T-helper 17 cell (primary cell): ENCODE measurements around the gene PPP1R17. TPM values are rescaled to one million over a fixed set of nuclear protein-coding genes. Genes with fewer than 3 reads are reported as not detected.

Source experiments
- ATAC-seq: fragments of 150-1000 bp; cut with Tn5 transposase; 2 replicates; pipeline ENCODE4 v1.10.0; 2021; ENCODE audit warnings: mild to moderate bottlenecking, moderate library complexity
- DNase-seq, 3 donors: peaks; one replicate each; pipeline versions ENCODE4 v3.0.0 to v3.0.0-alpha.2; 2020 to 2021
- H3K9me3 ChIP-seq: one replicate; pipeline ENCODE4 v1.7.0; 2013; ENCODE audit warnings: low read length, mild to moderate bottlenecking; ENCODE audit not compliant: control insufficient read depth, poor library complexity, severe bottlenecking
- H3K27ac Mint-ChIP-seq: one replicate; pipeline ENCODE4 v1.8.0; 2022; ENCODE audit warnings: mild to moderate bottlenecking, moderate library complexity, mixed read lengths
- H3K27me3 Mint-ChIP-seq: one replicate; pipeline ENCODE4 v1.8.0; 2022; ENCODE audit warnings: mixed read lengths
- H3K36me3 Mint-ChIP-seq: one replicate; pipeline ENCODE4 v1.8.0; 2022; ENCODE audit warnings: low read depth, mixed read lengths
- H3K4me1 Mint-ChIP-seq: one replicate; pipeline ENCODE4 v1.8.0; 2022; ENCODE audit warnings: mild to moderate bottlenecking, mixed read lengths
- H3K4me3 Mint-ChIP-seq: one replicate; pipeline ENCODE4 v1.8.0; 2022; ENCODE audit warnings: mild to moderate bottlenecking, moderate library complexity, mixed read lengths
- total RNA-seq, 4 donors: library from RNA in 2 of 4; stranded (reverse) in 2 of 4; gene quantifications; one replicate each; pipeline ENCODE4 v1.2.3 and lab custom pipeline; 2022 to 2026

Gene PPP1R17
- total RNA-seq, 2 donors from 2014 or later = not detected

DNA sequence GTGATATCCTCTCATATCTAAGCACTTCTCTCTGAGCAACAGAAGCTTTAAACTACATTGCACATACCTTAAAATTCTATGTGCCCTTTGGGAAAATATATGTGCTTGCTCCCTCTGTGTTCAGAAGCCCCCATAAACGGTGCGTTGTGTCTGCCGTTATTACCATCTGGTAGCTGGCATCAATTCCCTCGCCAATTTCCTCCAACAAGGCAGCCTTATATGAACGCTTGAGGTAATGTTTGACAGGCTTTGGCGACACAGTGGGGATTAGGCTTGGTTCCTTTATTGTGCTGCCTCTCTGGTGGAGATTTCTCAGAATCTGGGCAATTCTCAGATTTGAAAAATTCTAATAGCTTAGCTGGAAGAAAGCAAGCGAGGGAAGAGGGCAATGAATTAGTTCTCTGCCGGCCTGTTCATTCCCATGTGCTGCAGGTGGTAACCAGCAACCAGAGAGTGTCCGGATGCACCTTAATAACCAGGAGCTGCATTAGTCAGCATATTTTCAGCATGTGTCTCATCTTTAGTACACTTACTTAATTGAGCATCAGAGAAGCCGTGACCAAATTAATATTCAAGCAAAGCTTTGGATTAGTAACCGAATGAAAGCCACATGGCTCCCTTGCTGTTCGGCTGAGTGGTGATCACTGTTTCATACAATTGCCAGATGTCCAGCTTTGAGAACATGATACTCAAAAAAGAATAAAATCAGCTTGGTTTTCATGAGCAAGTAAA lies 7.3 kb upstream of the PPP1R17 start:
- DNase-seq (no peak), ATAC-seq (no peak)
- H3K36me3 Mint-ChIP-seq = no peaks in the 10 kb centered on the region
- no peaks in the 10 kb centered on the region for H3K27me3 Mint-ChIP-seq
- H3K4me1 Mint-ChIP-seq = no peaks in the 10 kb centered on the region
- H3K9me3 ChIP-seq = no peaks in the 10 kb centered on the region
- no peak overlapping the region for H3K27ac Mint-ChIP-seq
- H3K4me3 Mint-ChIP-seq = no peak overlapping the region

DNA sequence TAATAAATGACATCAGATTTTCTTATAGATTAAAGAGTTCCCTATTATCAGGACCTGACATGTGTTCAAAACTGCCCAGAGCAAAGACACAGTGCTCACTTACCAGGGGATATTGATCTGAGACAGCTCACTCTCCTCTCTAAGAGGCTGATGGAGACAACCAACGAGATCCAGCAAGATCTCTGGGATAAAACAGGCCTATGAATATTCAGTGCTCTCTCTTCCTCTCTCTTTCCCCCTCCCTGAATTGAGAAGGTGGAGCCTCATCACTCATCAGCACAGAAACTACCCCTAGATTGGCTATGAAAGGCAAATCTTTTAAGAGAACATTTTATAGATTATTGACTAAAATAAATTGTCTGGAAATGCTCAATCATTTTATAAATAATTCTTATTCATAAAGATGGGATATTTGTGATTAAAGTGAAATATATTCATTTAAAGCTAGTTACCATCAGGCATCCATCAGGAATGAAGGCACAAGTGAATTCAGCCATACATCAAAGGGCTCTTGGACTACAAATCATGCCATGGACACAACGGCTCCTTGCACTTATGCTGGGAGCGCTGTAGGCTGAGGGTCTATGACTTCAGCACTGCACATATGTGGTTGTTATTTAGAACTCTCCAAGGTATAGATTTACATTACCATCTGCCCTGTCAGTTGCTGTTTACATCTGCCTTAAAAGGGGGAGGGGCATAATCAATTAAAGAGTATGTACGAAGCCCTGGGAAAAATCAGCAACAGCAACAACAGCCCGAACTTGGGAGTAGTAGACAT lies 3.4 kb upstream of the PPP1R17 start:
- Mint-ChIP-seq H3K27ac (no peak overlapping the region), H3K36me3 (no peaks in the 10 kb centered on the region), H3K4me3 (no peak overlapping the region), H3K4me1 (no peaks in the 10 kb centered on the region), H3K27me3 (no peaks in the 10 kb centered on the region)
- DNase-seq (no peak), ATAC-seq (no peak)
- no peaks in the 10 kb centered on the region for H3K9me3 ChIP-seq

DNA sequence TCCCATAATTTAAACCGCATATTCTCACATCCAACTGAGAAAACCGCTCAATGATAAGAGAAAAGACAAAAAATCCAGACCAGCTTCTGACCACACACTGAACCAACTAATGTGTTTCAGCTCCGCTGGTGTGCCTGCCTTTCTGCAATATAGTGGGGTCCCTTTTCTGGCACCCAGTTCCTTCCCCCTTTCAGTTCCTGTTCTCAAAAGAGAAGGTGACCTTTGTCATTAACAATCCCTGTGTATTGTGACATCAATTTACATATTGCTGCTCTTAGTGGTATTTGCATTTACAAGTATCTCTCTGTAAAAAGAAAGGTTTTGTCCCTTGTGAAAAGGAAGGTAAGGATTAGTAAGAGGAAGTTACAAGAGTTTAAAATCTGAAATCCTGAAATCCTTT lies 1.4 kb downstream of the PPP1R17 start:
- H3K27me3 Mint-ChIP-seq = no peaks in the 10 kb centered on the region
- H3K9me3 ChIP-seq = no peaks in the 10 kb centered on the region
- H3K4me1 Mint-ChIP-seq = no peaks in the 10 kb centered on the region
- ATAC-seq = no peak
- H3K36me3 Mint-ChIP-seq = no peaks in the 10 kb centered on the region
- no peak overlapping the region for H3K4me3 Mint-ChIP-seq
- no peak for DNase-seq
- H3K27ac Mint-ChIP-seq = no peak overlapping the region

DNA sequence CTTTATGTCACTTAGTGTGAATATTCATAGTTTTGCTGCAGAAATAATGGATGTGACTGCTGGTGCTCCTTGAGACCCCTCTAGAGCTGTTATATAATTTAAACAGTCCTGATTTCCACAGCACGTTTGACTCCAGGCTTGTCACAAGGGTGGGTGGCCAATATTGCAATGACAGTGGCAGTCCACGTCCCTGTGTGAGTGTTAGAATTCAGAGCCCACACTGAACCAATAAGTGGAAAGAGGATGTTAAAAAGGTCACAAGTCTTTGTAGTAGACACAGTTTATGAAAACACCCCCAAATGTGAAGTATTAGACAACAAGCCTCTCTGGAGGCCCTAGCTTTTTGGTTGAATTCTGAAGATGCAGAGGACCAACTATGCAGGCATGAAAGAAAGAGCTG lies 2.0 kb downstream of the PPP1R17 start:
- no peak for ATAC-seq
- no peaks in the 10 kb centered on the region for H3K27me3 Mint-ChIP-seq

DNA sequence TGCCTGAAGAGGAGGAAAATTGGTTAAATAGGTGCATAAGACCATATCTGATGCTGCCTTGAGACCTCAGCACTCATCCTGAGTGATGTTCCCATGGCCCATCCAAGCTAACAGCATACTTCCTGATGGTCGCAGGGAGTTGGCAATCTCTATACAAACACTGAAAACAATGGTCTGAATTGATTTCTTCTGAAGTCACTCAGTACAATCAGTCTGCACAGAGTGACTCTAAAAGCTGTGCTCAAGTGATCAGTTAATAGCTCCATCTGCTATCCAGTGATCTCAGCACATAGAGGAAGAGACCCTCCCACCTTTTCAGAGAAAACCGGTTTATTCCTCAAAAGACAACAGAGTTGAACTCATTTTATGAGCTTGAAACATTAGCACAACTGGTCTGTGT lies 3.9 kb downstream of the PPP1R17 start:
- Mint-ChIP-seq H3K4me1 (no peaks in the 10 kb centered on the region), H3K36me3 (no peaks in the 10 kb centered on the region), H3K27me3 (no peaks in the 10 kb centered on the region), H3K27ac (no peak overlapping the region), H3K4me3 (no peak overlapping the region)
- no peaks in the 10 kb centered on the region for H3K9me3 ChIP-seq
- no peak for DNase-seq
- ATAC-seq = no peak

More for the DNA sequence above, 2.0 kb downstream of the PPP1R17 start:
- no peak for DNase-seq
- Mint-ChIP-seq H3K27ac (no peak overlapping the region), H3K4me1 (no peaks in the 10 kb centered on the region), H3K36me3 (no peaks in the 10 kb centered on the region), H3K4me3 (no peak overlapping the region)
- H3K9me3 ChIP-seq = no peaks in the 10 kb centered on the region

DNA sequence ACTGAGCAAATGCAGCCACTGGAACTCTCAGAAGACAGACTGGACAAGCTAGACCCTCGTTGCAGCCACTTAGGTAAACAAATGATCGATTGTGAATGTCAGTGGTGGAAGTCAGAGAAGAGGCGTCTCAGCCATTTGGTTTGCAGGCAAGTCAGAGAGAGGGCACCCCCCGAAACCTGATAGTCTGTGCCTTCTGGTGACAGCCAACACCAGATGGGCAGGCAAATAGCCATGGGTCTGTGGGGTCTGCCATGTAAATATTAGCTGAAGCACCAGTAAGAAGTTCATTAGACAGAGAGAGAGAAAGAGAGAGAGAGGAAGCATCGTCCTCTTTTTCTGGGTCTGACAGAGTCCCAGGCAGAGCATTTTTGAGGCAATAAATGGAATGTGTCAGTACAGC lies 5.4 kb downstream of the PPP1R17 start:
- no peaks in the 10 kb centered on the region for H3K36me3 Mint-ChIP-seq

DNA sequence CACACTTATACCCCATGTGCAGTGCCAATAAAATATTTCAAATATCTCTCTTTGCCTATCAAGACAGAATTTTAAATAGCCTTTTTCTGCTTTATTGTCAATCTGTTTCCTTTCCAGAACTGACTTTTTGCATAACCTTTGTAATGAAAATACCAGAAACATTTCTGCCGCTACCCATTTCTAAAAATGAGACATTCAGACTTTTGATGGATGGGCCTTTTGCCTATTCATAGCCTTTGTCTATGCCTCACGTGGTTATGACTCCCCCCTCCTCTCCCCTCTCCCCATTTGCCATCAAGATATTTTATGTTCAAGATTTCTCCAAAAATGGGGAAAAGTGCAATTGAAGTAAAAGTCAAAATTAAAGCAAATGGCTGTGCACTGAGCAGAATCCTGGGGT lies 5.9 kb downstream of the PPP1R17 start:
- DNase-seq (no peak), ATAC-seq (no peak)
- Mint-ChIP-seq H3K27ac (no peak overlapping the region), H3K4me3 (no peak overlapping the region), H3K4me1 (no peaks in the 10 kb centered on the region), H3K27me3 (no peaks in the 10 kb centered on the region), H3K36me3 (no peaks in the 10 kb centered on the region)
- H3K9me3 ChIP-seq = no peaks in the 10 kb centered on the region

More for the DNA sequence above, 5.4 kb downstream of the PPP1R17 start:
- ATAC-seq (no peak), DNase-seq (no peak)
- H3K4me1 Mint-ChIP-seq = no peaks in the 10 kb centered on the region
- no peaks in the 10 kb centered on the region for H3K9me3 ChIP-seq
- H3K27ac Mint-ChIP-seq = no peak overlapping the region
- no peaks in the 10 kb centered on the region for H3K27me3 Mint-ChIP-seq
- H3K4me3 Mint-ChIP-seq = no peak overlapping the region

DNA sequence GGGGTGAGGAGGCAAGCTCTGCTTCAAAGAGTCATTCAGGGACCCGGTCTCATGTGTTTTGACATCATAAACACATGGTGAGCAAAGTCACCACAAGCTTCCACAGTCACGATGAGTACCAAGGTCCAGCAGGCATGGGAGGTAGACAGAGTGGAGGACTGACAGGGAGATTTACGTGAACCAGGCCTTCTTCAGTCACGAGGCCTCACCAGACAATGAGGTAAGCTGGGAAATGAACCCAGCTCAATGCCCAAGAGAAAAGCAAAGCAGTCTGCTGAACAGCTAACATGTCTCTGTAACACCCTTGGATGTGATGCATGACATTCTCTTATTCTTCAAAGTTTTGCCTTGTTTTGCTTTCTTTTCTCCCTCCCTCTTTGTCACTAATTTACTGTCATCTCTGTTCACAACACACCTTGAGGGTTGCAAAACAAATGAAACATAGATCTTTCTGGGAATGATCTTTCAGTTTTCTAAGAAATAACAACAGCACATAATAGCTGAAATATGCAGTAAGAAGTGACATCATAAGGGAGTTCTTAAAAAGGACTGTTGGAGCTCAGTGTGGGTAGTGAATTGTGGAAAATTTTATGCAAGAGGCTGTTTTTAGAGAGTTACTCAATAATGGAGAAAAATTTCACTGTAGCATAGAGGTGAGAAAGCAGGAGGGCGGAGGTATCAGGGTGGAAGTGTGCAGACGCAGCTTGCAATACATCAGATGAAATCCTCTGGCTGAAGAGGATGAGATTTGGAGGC lies 9.0 kb downstream of the PPP1R17 start:
- no peak overlapping the region for H3K27ac Mint-ChIP-seq
- H3K4me1 Mint-ChIP-seq = no peaks in the 10 kb centered on the region
- no peak for DNase-seq
- H3K36me3 Mint-ChIP-seq = no peaks in the 10 kb centered on the region
- no peaks in the 10 kb centered on the region for H3K9me3 ChIP-seq
- H3K4me3 Mint-ChIP-seq = no peak overlapping the region
- ATAC-seq = no peak
- no peaks in the 10 kb centered on the region for H3K27me3 Mint-ChIP-seq

DNA sequence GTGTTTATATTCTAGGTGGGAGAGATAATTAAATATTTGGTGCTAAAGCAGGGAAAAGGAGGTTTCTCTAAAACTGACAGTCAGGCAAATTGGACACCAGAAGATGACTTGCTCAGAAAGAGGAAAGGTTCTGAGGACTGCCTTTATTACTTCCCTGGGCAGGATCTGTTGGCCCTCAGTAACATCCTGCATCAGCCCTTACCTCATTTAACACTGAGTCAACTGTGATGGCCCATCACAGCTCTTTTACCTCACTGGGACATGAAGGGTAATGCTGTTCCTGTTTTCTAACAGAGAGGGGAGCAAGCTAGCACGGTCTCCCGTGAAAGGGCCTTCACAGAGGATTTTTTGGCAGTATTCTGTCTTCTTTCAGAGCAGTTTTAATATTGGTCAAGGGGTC lies 12.0 kb downstream of the PPP1R17 start:
- H3K27me3 Mint-ChIP-seq = no peaks in the 10 kb centered on the region
- no peaks in the 10 kb centered on the region for H3K4me1 Mint-ChIP-seq
- H3K36me3 Mint-ChIP-seq = no peaks in the 10 kb centered on the region
- H3K9me3 ChIP-seq = no peaks in the 10 kb centered on the region
- no peak overlapping the region for H3K4me3 Mint-ChIP-seq
- DNase-seq = no peak
- no peak for ATAC-seq
- H3K27ac Mint-ChIP-seq = no peak overlapping the region

DNA sequence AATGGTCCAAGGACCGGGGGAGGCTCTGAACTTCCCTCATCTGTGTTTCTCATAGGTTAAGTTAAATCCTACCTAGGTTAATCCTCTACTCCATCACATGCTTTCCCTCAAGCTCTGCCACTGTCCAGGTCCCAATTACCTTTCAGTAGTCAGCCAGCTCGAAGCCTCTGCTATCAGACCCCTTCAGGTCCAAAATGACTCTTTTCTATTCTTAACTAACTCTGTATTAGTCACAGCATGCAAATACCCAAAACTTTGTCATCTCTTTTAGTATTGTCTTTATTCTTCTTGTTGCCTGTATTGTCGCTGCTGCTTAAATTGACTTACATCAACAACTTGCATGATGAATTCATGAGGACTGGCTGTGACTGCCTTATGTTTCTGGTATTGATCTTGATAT lies 15.3 kb downstream of the PPP1R17 start:
- no peak for DNase-seq
- no peaks in the 10 kb centered on the region for H3K36me3 Mint-ChIP-seq

DNA sequence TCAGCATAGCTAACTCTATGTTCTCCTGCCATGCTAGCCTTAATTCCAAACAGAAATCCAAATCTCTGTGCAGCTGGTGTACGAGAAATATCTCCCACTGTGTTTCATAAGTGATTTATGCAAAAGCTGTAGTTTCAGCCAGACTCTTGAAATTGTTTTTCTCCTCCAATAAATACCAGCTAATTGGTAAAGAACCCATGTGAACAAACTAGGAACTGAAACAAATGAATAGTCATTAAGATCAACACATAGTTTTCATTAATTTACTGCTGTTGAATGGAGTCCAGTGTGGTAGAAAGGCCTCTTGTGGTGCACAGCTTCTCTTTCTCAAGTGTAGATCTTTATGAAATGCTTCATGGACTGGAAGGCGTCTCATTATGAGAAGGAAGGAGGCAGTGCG lies 18.4 kb downstream of the PPP1R17 start:
- no peaks in the 10 kb centered on the region for H3K27me3 Mint-ChIP-seq
- DNase-seq = no peak
- H3K36me3 Mint-ChIP-seq = no peaks in the 10 kb centered on the region
- H3K9me3 ChIP-seq = no peaks in the 10 kb centered on the region
- no peaks in the 10 kb centered on the region for H3K4me1 Mint-ChIP-seq
- H3K27ac Mint-ChIP-seq = no peak overlapping the region
- ATAC-seq = no peak
- no peak overlapping the region for H3K4me3 Mint-ChIP-seq

More for the DNA sequence above, 15.3 kb downstream of the PPP1R17 start:
- Mint-ChIP-seq H3K27ac (no peak overlapping the region), H3K4me3 (no peak overlapping the region), H3K4me1 (no peaks in the 10 kb centered on the region), H3K27me3 (no peaks in the 10 kb centered on the region)
- no peak for ATAC-seq
- no peaks in the 10 kb centered on the region for H3K9me3 ChIP-seq

DNA sequence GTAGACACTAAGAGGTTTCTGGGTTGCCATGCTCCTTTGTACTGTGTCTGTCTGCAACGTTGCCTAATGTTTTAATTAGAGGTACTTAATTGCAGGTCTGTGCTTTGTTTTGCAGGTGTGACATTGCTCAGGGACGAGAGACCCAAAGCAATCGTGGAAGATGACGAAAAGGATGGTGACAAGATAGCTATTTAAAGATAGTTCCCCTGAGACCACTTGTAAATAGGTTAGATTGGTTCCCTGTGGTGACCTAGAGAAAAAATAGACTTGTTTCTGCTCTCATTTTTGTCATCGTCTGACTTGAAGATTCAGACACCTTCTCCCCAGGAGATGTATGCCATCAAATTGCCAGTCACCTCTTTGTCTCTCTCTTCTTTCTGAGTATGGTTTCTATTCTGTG lies 20.1 kb downstream of the PPP1R17 start:
- Mint-ChIP-seq H3K27me3 (no peaks in the 10 kb centered on the region), H3K4me1 (no peaks in the 10 kb centered on the region), H3K4me3 (no peak overlapping the region), H3K27ac (no peak overlapping the region), H3K36me3 (no peaks in the 10 kb centered on the region)
- no peaks in the 10 kb centered on the region for H3K9me3 ChIP-seq
- no peak for DNase-seq
- ATAC-seq = no peak

DNA sequence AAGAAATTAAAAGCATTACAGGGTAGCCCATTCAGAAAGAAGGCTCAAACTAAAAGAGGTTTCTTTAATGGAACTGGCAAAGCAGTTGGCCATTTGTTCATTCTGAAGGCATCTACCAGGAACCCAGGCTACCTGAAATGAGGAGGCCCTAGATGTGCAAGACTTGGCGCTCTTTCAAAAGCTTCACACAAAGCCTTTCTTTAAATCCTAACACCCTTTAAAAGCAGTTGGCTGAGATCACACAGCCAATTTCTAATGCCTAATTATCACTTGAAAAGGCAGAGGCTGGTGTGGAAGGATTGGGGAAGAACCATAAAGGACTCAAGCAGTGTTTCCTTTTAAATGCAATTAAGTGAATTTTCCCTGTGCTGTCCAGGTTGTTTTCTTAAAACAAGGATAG lies 23.2 kb downstream of the PPP1R17 start:
- Mint-ChIP-seq H3K4me1 (no peaks in the 10 kb centered on the region), H3K27ac (no peak overlapping the region), H3K36me3 (no peaks in the 10 kb centered on the region), H3K4me3 (no peak overlapping the region), H3K27me3 (no peaks in the 10 kb centered on the region)
- DNase-seq (no peak), ATAC-seq (no peak)
- H3K9me3 ChIP-seq = no peaks in the 10 kb centered on the region
